Occipital lobe (tissue), 2 donors: Measurements from ENCODE around the gene INPP5F. TPM values are rescaled to one million over a fixed set of nuclear protein-coding genes. Genes with fewer than 3 reads are reported as not detected.
A peak's percentile ranks its signal among the peaks of the same experiment; 100 is the strongest.

ENCODE experiments used
- DNase-seq: peaks from one replicate; lab custom pipeline; 2025; lab: John Stamatoyannopoulos, UW
- total RNA-seq: library from RNA; depleted of rRNA; stranded (reverse); fragments of >200 nt; gene quantifications from one replicate; pipeline ENCODE4 v1.2.3, GENCODE V29; 2014

Gene INPP5F
- total RNA-seq, 1 donor from 2014 or later = 166 TPM

DNA sequence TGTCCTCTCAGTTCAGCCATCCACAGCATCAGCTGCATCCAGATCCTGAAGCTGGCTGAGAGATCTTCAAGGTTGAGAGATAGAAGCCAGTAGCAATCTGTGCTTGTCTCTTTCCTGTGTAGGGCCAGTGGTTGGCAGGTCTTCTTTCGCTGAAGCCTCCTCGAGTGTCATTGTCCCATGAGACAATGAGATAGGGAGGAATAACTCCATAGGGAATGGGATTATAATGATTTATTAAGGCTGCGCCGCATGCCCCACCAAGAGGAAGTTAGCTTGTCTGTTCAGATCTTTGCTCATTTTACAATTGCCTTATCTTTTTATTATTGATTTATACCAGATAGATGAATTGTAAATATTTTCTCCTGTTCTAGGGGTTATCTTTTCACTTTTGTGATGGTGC lies 85.3 kb downstream of the INPP5F start:
- no peak for DNase-seq

DNA sequence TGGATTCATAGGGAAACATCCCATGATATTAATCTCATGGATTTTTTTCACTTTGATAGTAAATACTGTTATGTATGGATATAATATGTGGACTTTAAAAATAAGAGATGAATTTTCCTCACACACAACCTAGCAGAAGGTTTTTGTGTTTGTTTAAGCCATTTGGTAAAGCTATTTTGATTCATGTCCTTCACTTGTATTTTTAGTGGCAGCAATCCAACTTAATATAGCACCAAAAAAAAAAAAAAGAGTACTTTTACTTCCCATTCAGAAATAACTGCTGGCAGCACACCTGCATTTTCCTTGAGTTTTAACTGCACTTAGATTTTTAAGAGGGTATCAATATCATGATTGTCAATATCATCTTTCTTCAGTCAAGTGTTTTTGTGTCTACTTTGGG lies 86.8 kb downstream of the INPP5F start:
- DNase-seq = no peak

DNA sequence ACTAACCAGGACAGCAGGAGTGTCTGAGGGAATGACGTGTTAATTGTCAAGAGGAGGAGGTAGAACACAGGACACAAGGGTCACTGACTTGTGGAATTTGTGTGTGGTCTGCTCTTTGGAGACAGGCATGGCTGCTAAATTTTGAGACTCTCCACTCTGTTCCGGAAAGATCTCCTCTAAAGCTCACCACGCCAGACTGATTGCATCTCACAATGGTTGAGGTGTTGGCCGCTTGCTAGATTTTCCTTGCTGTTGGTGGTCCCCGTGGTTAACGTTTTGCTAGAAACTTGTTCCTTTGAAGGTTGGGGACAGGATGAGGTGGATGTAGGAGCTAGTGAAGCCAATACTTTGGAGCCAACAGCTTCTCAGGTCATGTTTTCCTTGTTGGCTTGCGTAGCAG lies 89.8 kb downstream of the INPP5F start:
- no peak for DNase-seq

DNA sequence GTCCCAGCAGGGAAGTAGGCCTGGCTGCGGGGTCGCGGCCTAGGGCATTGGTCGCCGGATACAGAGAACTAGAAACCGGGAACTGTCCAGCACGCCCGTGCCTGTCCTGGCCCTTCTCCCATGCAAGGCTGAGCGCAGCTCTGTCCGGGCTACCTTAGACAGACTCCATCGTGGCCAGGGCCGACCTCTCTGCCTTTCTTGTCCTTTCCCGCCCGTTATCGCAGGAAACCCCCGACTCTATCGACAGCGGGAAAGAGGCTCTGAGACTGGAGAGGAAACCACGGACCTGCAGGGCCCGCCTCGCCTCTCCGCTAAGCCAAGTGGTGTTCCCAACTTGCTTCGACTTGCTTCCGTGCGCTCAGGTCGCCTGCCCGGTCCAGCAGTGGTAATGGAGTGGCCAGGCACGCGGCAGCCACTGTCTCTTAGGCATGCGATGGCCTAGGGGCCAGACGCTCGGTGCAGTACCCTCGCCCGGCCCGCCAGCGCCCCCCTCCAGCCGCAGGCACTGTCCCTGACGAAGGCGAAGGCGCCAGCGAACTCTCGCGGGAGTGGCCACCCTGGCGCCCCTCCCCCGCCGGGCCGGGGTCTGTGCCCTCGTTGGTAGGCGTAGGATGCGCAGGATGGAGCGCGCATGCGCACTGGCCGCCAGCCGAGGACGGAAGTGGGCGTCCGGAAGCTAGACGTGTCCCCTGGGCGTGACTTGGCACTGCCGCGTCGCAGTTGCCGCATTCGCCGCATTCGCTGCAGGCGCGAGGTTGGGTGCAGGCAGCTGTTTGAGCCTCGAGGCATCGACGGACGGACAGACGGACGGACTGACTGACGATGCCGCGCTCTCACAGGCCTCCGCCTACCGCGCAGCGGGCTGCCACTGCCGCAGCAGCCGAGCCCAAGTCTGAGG lies 92.4 kb downstream of the INPP5F start:
- DNase-seq = peak; percentile 38

DNA sequence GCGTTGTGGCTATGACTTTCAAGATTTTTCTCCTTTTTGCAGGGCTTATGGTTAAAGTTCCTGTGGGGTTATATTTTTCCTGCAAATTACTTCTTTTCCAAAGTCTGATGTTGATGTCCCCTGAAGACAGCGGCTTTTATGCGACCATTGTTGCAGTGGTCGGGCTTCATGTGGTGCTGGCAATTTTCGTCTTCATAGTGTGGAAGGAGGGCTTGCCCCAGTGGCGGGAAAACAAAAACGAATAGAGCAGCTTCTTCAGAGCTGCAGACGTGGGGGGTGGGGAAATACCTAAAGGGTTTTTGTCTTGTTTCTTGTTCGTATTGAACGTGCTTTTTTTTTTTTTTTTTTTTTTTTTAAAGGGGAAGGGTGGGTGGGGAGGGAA lies 93.0 kb downstream of the INPP5F start:
- DNase-seq = no peak

DNA sequence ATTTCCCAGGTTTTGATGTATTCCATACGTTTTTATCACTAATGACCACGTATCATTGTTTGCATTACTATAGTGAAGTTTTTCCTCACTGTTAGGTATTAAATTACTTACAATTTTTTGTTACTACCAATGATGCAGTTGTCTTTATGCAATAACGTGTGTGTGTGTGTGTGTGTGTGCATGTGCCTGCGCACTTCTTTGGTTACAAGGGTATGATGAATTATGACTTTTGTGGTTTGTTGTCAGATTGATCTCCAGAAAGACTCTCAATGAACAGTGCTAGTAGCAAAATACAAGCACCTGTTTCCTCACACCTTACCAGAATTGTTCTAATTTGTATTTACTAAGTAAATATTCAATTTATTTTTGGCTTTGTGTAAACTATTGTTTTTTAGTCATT lies 95.3 kb downstream of the INPP5F start:
- DNase-seq = no peak

DNA sequence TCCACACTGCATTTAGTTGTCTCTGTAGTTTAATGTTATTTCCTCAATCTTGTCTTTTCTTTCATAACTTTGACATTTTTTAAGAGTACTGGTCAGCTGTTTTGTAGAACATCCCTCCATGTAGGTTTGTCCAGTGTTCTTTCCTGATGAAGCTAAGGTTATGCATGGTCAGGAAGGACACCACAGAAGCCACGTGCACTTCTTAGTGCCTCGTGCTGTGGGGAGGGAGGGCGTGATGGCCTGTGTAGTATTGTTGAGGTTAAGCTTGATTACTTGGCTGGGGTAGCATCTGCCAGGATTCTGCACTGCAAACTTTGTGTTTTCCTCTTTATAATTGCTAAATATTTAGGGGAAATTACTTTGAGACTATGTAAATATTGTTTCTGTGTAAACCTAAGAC lies 98.4 kb downstream of the INPP5F start:
- no peak for DNase-seq

DNA sequence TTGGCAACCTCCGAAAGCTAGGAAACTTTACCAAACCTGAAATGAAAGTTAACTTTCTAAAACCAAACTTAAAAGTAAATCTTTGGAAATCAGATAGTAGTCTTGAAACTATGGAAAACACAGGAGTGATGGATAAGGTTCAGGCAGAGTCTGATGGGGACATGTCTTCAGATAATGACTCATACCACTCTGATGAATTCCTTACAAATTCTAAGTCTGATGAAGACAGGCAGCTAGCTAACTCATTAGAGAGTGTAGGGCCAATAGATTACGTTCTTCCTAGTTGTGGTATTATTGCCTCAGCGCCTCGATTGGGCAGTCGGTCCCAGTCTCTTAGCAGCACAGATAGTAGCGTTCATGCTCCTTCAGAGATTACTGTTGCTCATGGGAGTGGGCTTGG lies 100.9 kb downstream of the INPP5F start:
- DNase-seq = no peak

DNA sequence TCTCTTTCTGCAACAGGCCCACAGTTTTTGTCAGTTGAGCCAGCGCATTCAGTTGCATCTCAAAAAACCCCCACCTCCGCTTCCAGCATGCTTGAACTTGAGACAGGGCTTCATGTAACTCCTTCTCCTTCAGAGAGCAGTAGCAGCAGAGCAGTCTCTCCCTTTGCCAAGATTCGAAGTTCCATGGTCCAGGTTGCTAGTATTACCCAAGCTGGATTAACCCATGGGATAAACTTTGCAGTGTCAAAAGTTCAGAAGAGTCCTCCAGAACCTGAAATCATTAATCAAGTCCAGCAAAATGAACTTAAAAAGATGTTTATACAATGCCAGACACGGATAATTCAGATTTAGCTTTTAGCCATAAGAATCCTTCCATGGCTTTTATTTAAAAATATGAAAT lies 101.6 kb downstream of the INPP5F start:
- DNase-seq = no peak

DNA sequence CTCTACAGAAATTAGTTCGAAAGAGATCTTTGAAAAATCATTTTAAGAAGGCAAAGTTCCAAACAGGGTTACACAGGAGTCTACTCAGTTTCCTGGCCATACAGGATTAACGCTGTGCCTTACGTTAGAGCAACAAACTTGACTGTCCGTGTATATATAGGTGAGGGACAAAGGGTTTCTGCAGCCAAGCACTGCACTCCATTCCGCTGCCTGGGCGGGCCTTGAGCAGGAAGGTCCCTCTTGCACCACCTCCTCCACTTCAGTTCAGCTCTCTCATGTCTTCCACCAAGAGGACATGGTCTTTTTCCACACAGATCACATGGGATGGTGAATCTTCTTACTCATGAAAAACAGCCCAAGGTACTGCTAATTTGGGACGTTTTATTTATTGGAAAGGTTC lies 103.6 kb downstream of the INPP5F start:
- no peak for DNase-seq

DNA sequence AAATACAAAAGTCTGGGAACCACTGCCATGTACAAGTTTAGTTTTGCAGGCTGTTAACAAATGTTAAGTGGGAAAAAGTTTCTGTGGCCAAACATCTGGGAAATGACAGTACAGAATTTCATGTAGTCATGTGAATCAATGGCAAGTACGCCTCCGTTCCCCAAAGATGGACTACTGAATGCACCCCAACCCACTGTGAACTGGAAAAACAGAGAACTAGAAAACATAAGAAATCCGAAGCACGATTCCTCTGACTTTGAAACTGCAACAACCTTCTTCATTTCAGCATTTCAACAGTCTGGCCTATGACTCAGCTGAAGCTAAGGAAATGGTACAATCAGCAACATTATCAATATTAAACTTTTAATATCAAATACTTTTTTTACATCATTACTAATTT lies 105.0 kb downstream of the INPP5F start:
- no peak for DNase-seq

DNA sequence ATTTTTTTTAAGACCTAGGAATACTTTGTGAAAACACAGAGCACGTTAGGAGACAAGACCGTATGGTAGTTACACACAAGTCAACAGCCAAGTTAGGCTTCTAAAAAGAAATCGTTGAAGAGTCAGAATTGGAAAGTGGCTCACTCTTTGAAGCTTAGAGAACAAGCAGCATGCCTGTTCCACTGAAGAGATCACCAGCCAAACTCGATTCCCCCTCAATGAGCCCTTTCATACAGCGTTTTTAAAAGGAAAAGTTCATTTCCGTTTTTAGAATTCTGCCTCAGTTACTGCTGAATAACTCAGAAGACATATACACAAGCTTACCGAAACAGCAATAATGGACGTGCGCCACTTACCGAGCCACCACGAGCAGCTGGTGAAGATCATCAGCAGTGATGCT lies 105.8 kb downstream of the INPP5F start:
- no peak for DNase-seq

DNA sequence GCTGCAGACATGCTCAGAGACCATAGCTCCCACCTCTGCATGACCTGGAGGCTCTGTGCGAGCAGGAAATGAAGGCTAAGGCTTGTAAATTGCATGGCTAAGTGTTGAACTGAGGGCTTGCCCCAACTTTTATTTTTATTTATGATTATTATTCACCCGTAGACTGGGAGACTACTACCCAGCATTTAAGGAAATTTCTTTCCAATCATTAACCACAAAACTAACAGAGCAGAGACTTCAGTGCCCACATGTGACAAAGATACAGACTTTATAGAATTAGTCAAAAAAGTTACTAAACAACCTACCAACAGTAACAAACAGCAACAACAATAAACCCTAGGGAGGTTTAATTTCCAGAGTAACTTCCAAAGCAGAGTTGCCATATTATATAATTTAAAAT lies 107.1 kb downstream of the INPP5F start:
- no peak for DNase-seq

DNA sequence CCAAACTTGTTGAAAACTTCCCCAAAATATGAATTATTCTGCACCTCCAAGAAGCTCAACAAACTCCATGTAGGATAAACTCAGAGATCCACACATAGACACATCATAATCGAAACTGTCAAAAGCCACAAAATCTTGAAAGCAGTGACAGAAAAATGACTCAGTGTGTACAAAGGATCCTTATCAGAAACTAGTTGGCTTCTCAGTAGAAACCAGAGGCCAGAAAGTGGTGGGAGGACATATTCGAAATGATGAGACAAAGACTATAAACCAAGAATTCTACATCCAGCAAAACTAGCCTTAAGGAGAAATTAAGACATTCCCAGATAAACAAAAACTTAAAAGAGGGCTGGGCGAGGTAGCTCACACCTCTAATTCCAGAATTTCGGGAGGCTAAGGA lies 108.3 kb downstream of the INPP5F start:
- DNase-seq = no peak

DNA sequence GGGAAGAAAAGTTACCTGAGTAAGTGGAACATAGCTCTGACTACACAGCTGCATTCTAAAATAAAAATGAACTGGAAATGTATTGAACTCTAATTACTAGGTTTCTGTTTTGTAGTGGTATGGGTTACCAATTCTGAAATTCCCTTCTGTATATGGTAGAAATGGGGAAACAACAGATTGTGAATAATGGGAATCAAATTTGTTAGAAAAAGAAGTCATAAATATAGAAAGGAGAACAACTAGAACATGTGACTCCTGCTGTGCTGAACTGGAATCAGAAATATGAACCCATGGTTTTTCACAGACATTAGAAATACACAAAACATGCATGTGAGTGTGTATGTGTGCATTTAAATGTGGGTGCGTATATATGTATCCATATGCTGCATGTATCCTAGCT lies 119.8 kb downstream of the INPP5F start:
- no peak for DNase-seq

DNA sequence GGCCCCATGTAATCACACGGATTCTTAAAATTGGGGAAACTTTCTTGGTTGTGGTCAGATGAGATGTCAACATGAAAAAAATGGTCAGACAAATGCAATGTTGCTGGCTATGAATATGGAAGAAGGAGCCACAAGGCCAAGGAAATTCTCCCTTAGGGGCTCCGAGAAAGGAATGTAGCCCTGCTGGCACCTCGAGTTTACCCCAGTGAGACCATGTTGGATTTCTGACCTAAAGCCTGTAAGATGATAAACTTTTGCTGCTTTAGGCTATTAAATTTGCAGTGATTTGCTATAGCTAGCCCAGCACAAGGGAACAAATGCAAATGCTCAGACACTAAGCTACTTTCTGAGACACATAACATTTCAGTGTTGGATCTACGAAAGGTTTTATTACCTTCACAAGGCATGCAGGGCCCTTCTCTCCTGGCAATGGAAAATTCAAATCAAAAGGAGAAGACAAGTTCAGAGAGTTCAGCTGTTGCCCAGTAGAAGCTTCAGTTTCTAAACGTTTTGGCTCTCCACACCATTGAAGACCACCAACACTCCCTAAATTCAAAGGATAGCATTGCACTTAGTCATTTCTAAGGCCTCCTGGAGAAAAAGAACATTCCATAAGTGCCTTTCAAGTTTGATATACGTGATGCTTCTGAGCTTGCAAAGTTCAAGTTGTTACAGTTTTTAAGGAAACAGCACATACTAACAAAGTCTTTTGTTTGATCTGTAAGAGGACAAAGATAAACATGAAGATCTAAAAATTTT lies 123.4 kb downstream of the INPP5F start:
- DNase-seq = no peak

DNA sequence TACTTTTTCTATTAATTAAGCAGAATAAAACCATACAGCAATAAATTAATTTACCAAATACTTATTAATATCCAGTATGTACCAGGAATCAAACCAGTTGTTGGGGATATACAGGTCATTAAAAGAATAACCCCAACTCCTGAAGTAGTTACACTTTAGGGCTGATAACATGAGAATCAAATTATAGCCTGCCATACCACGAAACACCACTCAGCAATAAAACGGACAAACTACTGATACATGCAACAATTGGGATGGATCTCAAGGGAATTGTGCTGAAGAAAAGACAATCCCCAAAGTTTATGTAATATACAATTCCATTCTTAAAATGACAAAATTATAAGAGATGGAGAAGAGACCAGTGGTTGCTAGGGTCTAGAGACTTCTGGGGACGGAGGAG lies 124.1 kb downstream of the INPP5F start:
- no peak for DNase-seq

DNA sequence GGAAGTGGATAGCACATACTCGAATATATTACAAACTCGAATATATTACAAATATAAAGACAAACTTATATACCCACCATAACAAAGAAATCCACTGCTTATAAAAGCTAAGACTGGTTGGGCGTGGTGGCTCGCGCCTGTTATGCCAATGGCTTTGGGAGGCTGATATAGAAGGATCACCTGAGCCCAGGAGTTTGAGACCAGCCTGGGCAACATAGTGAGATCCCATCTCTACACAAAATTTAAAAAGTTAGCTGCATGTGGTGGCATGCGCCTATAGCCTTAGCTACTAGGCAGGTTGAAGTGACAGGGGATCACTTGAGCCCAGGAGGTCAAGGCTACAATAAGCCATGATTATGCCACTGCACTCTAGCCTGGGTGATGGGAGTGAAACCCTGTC lies 126.4 kb downstream of the INPP5F start:
- no peak for DNase-seq

DNA sequence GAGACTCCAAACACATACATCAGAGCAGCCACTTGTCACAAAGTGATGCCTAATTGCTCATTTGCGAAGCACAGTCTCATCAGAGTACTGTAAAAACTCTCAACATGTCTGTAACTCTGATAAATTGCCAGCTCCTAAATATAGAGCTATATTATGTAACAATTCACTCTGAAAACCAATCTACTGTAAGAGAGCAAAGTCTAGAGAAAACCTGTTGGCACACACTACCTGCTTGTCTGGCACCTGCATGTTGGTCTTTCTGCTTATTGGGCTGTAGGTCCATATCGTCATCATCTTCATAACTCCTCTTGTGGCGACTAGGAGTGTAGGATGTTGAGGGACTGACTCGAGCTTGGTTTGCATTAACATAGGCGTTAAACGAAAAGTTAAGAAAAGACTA lies 127.0 kb downstream of the INPP5F start:
- no peak for DNase-seq

DNA sequence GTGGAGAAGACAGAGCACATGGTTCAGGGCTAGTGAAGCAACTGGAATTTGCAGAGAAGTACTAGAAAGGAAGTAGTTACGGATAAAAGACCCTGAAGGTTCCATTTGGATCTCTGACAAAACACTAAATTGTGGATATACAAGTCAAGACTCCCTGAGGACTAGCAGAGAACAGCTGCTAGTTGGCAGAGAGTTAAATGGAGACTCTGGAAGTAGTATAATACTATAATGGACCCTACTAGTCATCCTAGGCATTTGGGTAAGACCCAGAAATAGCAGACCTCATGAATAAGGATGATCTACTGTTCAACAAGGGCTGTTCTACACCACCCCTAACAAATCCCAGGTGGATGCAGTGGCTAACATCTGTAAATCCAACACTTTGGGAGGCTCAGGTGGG lies 127.7 kb downstream of the INPP5F start:
- no peak for DNase-seq

DNA sequence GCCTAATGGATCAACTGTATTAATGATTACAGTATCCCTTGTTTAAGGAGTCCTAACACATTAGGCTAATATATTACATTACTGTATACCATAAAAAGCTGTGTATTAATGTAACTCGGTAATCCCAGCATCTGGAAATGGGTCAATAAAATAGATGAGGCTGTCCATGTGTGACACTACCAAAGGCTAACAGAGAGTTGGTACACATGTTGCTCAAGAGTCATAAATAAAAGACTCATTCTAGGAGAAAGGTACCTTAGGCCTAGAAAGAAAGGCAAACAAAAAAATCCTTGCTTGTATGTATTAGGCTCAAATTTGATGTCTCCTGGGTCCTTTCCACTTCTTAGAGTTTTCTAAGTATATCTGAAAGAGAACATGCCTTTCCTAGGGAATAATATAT lies 132.2 kb downstream of the INPP5F start:
- no peak for DNase-seq

DNA sequence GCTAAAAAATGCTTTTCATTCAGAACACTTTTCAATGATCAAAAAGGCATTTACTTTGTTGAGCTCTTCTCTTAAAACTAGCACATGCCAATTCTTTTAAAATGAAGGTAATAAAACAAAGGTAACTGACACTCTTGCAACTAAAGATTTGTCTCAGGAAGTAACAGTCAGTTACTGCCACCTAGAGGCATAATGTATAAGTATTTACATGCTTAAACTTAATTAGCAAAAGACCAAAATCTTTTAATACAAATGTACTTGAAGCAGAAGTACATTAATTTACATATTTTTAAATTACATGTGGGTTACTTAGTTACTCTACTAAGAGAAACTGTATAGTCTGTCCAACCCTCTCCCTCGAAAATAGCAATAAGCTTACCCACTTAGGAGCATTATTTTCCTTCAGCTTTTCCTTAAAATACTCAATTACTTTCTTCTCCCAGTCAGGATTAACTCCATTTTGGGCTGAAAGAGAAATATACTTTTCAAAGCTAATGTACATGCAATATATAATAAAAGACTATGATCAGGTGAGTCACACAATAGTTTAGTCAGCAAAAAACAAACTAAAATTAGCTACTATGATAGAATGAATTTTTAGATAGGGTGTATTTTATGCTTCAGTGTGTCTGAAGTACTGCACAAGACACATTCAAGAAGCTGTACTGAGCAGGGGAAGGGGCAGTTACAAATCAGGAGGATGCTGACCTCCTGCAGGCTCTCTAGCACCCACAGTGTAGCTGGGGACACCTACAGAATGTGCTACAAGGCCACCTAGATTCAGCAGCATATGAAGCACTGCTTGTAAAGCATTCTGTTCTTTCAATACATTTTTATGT lies 133.8 kb downstream of the INPP5F start:
- DNase-seq = no peak
